Heart left ventricle (tissue), 16 donors: ENCODE data around the gene STIM2. TPM values are rescaled to one million over a fixed set of nuclear protein-coding genes. Genes with fewer than 3 reads are reported as not detected.

ENCODE experiments used
- ATAC-seq, 4 donors: fragments of 200-7000 bp; cut with Tn5 transposase; one replicate each; pipeline ENCODE4 v1.9.1; 2020 to 2022; ENCODE audit warnings: moderate library complexity in 4 of 4, mild to moderate bottlenecking in 3 of 4, moderate number of reproducible peaks in 1 of 4
- DNase-seq, 5 donors: peaks; one replicate each; pipeline ENCODE4 v3.0.0-alpha.2; 2020
- H3K27ac ChIP-seq, 12 donors: fragments of 200-600 bp; sonication (generic) in 4 of 12; one replicate each; pipeline versions ENCODE4 v1.5.0 to v1.8.0; 2016 to 2022; ENCODE audit warnings: mild to moderate bottlenecking in 2 of 12
- H3K27me3 ChIP-seq, 9 donors: fragments of 200-600 bp; sonication (generic) in 2 of 9; one replicate each; pipeline versions ENCODE4 v1.5.1 to v1.8.0; 2016 to 2022; ENCODE audit warnings: mild to moderate bottlenecking in 3 of 9
- H3K36me3 ChIP-seq, 9 donors: fragments of 200-600 bp; sonication (generic) in 2 of 9; one replicate each; pipeline versions ENCODE4 v1.5.0 to v1.8.0; 2018 to 2022; ENCODE audit warnings: mild to moderate bottlenecking in 2 of 9
- H3K4me1 ChIP-seq, 12 donors: fragments of 200-600 bp; sonication (generic) in 4 of 12; one replicate each; pipeline versions ENCODE4 v1.5.0 to v1.8.0; 2016 to 2022; ENCODE audit warnings: mild to moderate bottlenecking in 3 of 12
- H3K4me3 ChIP-seq, 12 donors: fragments of 200-600 bp; sonication (generic) in 4 of 12; one replicate each; pipeline versions ENCODE4 v1.5.0 to v1.8.0; 2017 to 2022; ENCODE audit warnings: mild to moderate bottlenecking in 9 of 12, moderate library complexity in 4 of 12
- H3K9me3 ChIP-seq, 12 donors: fragments of 200-600 bp; sonication (generic) in 4 of 12; one replicate each; pipeline versions ENCODE4 v1.5.0 to v1.8.0; 2016 to 2022; ENCODE audit warnings: mild to moderate bottlenecking in 1 of 12
- POLR2A ChIP-seq, 2 donors: fragments of 450-650 bp; IDR thresholded peaks; one replicate each; pipeline ENCODE4 v1.6.1; 2017; ENCODE audit warnings: antibody characterized with exemption in 2 of 2, mild to moderate bottlenecking in 2 of 2, moderate library complexity in 2 of 2
- WGBS, 4 donors: extraction: QIAGEN DNeasy Blood & Tissue Kit in 2 of 4; methylation state at CpG; one replicate each; pipeline versions ENCODE4 v1.1.5 to v1.1.7; 2013 to 2018; 5-methylcytosine and 5-hydroxymethylcytosine counted together
- intact Hi-C, 10 donors: fragments of 100-400 bp; cut with DNase I; formaldehyde crosslinking; loops; one replicate each; pipeline versions ENCODE4 v1.11.1 to v1.14.2; 2022
- polyA plus RNA-seq, 2 donors: library from polyadenylated mRNA; stranded (reverse); fragments of 200-250 nt; gene quantifications; one replicate each; pipeline ENCODE4 v1.2.3, GENCODE V29; 2013
- total RNA-seq, 9 donors: library from RNA; depleted of rRNA in 2 of 9; stranded (reverse); fragments of >200 nt in 2 of 9; fragmentation: NEBNext Ultra II Directional in 3 of 9; extraction: Animal tissue kit (Norgen Biotek cat#: 25700) in 3 of 9; gene quantifications; one replicate each; pipeline versions ENCODE4 v1.1.0 to v1.2.4, GENCODE V29; 2016 to 2023
- TF ChIP-seq, protein P1 (sequence below), 12 donors: fragments of 200-600 bp; sonication (generic) in 4 of 12; IDR thresholded peaks; one replicate each; pipeline versions ENCODE4 v1.5.0 to v1.8.0; 2018 to 2022; ENCODE audit warnings: antibody characterized with exemption in 12 of 12, mild to moderate bottlenecking in 5 of 12
- donor health status: ischemic (EF 13 %, LVEDD 7.1; RV severe dilation, severe dysfunction).
- donor health status: healthy with polysubstance abuse.
- donor health status: DM: no; HTN: yes; CAD: no.
- donor health status: DM: no; HTN: no; CAD: no.
- donor health status: ischemic (EF 25% LVEDD 6.9; RV normal size, moderate dysfunction).
- donor health status: ischemic (EF 25% LVEDD 5.7; RV mildly dilated, moderate dysfunction).
- donor health status: healthy.
- donor health status: DM: yes; HTN: yes; CAD: no.
- donor health status: ischemic (EF 35%, LVEDD 5.7; RV mildly dilated, moderate dysfunction).
- donor health status: nonischemic (EF 11% LVEDD 7.7; RV severe dilation, severe dysfunction).
- donor health status: DM: yes; HTN: yes; CAD: no.
- donor health status: PGD.
- donor health status: ischemic (EF 29% LVEDD 5.4; RV normal size, mild dysfunction).
- donor health status: nonischemic (EF 23%, LVEDD 6.1; RV moderate dilation, normal function).

STIM2 gene
- total and polyA plus RNA-seq, 11 donors: 4.6 to 17.3 (median 8.8) TPM

DNA sequence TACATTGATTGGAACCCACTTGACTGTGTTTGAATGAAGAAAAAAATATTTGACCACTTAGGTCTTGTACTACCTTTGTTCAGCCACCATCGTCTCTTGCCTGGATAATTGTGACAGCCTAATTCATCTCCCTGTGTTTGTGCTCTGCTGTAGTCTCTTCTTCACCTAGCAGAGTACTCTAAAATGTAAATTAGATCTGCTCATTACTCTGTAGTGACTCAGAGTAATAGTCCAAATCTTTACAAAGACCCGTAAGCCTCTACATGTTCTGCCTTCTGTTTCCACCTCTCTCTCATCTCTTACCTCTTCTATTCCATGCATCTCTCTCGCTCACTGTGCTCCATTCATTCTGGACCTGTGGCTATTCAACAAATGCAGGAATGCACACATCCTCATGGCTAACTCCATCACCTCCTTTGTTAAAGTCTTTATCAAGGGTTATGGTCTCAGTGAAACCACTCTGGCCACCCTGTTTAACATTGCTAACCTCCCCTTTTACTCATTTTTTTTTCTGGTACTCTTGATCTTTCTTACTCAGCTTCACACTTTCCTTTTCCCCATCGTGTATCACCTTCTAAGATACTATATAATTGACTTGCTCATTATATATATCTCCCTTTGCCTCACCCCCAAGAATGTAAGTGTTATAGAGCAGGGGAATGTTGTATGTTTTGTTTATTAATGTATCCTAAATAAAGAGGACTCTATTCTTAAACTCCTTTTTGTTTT is 98.4 kb downstream of the STIM2 start:
- Histone ChIP-seq H3K27me3 (no peaks in the 10 kb centered on the region), H3K36me3 (peaks cover 0 to 13% (median 0%) of the 10 kb centered on the region in 9 donors), H3K4me1 (peaks cover 0 to 3% (median 0%) of the 10 kb centered on the region in 12 donors), H3K9me3 (no peaks in the 10 kb centered on the region), H3K27ac (no peak overlapping the region), H3K4me3 (no peak overlapping the region)
- intact Hi-C loops: no loop called here
- TF ChIP-seq POLR2A (IDR thresholded peaks at IDR 0.05): no peak
- TF ChIP-seq, protein P1, sequence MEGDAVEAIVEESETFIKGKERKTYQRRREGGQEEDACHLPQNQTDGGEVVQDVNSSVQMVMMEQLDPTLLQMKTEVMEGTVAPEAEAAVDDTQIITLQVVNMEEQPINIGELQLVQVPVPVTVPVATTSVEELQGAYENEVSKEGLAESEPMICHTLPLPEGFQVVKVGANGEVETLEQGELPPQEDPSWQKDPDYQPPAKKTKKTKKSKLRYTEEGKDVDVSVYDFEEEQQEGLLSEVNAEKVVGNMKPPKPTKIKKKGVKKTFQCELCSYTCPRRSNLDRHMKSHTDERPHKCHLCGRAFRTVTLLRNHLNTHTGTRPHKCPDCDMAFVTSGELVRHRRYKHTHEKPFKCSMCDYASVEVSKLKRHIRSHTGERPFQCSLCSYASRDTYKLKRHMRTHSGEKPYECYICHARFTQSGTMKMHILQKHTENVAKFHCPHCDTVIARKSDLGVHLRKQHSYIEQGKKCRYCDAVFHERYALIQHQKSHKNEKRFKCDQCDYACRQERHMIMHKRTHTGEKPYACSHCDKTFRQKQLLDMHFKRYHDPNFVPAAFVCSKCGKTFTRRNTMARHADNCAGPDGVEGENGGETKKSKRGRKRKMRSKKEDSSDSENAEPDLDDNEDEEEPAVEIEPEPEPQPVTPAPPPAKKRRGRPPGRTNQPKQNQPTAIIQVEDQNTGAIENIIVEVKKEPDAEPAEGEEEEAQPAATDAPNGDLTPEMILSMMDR (IDR thresholded peaks at IDR 0.05): no peak
- ATAC-seq (no peak), DNase-seq (no peak)
- 89 to 94% (median 91%) methylated on average over 4 of the region's 4 CpGs for WGBS, 4 donors

DNA sequence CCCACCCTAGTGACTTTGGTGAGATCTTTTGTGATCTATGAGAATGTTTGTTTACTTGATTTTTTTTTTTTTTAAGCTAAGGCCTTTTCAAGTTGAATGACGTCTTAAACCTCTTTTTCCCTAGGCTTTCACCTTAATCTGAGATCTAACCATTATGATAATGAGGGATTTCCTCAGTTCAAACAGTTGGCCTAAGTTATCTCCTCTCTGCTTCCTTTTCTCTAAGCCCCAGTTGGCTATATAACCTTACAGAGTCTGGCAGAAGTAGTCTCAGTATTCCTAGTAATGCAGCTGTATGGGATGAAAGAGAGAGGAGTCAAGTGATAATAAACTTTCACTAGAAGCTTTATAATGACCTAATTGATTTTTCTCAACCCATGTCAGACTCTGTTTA is 99.0 kb downstream of the STIM2 start:
- Histone ChIP-seq H3K9me3 (no peaks in the 10 kb centered on the region), H3K27ac (no peak overlapping the region), H3K36me3 (peaks cover 0 to 13% (median 0%) of the 10 kb centered on the region in 9 donors), H3K27me3 (no peaks in the 10 kb centered on the region), H3K4me1 (peaks cover 0 to 8% (median 0%) of the 10 kb centered on the region in 12 donors), H3K4me3 (no peak overlapping the region)
- ATAC-seq: no peak
- TF ChIP-seq POLR2A (IDR thresholded peaks at IDR 0.05): no peak
- TF ChIP-seq, protein P1 (IDR thresholded peaks at IDR 0.05): no peak
- DNase-seq: no peak
- WGBS, 4 donors: 44 to 62% (median 59%) methylated on average over 1 of the region's 1 CpG
- intact Hi-C loops: no loop called here

DNA sequence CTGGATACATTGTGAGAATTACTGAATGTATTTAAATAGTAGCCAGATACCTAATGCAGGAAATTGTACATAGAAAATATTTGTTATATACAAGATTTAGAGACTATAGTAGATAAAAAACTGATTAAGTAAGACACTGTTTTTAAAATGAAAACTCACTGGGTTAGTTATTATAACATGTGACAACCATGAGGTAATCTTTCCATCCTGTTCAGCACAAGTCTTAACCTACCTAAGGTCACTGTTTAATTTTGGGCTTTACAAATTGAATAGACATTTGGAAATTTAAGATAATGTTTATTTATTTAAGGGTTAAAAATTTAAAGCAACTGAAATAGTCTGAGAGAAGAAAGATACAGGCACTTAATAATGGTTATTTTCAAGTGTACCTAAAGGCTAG is 102.1 kb downstream of the STIM2 start:
- Histone ChIP-seq H3K9me3 (no peaks in the 10 kb centered on the region), H3K27me3 (no peaks in the 10 kb centered on the region), H3K4me3 (no peak overlapping the region), H3K4me1 (peaks cover 0 to 9% (median 0%) of the 10 kb centered on the region in 12 donors), H3K27ac (no peak overlapping the region), H3K36me3 (peaks cover 0 to 10% (median 0%) of the 10 kb centered on the region in 9 donors)
- ATAC-seq (no peak), DNase-seq (no peak)
- intact Hi-C loops: no loop called here
- TF ChIP-seq POLR2A (IDR thresholded peaks at IDR 0.05): no peak
- TF ChIP-seq, protein P1 (IDR thresholded peaks at IDR 0.05): no peak

DNA sequence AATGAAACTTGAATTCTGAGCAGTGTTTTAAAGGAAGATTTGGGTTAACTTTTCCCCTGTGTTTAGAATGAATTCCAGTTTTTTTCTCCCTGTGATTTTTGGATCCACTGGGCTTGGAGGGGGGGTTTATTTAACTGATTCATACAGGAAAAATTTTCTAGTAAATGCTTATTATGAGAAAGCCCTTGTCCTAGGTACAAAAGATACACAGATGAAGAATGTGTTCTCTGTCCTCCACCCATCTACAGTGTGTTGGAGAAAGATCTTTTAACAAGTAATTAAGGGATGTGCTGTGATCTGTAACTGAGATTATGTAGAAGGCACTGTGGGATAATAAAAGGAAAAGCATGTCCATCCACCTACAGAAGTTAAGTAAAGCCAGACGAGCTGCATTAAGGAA is 103.9 kb downstream of the STIM2 start:
- ATAC-seq (no peak), DNase-seq (no peak)
- WGBS, 4 donors: 65 to 77% (median 69%) methylated on average over 1 of the region's 1 CpG
- TF ChIP-seq, protein P1 (IDR thresholded peaks at IDR 0.05): no peak
- no peak for TF ChIP-seq POLR2A (IDR thresholded peaks at IDR 0.05)
- intact Hi-C loops: no loop called here
- no peaks in the 10 kb centered on the region for H3K36me3 ChIP-seq
- H3K4me1 ChIP-seq: peaks cover 0 to 9% (median 0%) of the 10 kb centered on the region in 12 donors
- H3K27me3 ChIP-seq: no peaks in the 10 kb centered on the region
- no peak overlapping the region for H3K4me3 ChIP-seq
- H3K27ac ChIP-seq: no peak overlapping the region
- no peaks in the 10 kb centered on the region for H3K9me3 ChIP-seq
